Stimulated activated CD8-positive, alpha-beta memory T cell treated with anti-CD3 and anti-CD28 coated beads, Interleukin-12 subunit alpha, Interleukin-12 subunit beta, amount 100 ng/mL, for 1 hour (primary cell): ENCODE results near the gene LOXL4.

Experiments
- DNase-seq: peaks from one replicate; pipeline ENCODE4 v3.0.0-alpha.2; 2020; ENCODE audit warnings: low read depth

LOXL4 gene

GRCh38 chr10:98264378-98265065, 3.5 kb downstream of the LOXL4 start:
- DNase-seq, result no peak

- no peak for DNase-seq
Observed at GRCh38 chr10:98263088-98263487, 4.9 kb downstream of the LOXL4 start.

- DNase-seq, result no peak
Observed at GRCh38 chr10:98262571-98262970, 5.4 kb downstream of the LOXL4 start.

GRCh38 chr10:98261436-98262277, 6.3 kb downstream of the LOXL4 start:
- DNase-seq, result no peak

DNA sequence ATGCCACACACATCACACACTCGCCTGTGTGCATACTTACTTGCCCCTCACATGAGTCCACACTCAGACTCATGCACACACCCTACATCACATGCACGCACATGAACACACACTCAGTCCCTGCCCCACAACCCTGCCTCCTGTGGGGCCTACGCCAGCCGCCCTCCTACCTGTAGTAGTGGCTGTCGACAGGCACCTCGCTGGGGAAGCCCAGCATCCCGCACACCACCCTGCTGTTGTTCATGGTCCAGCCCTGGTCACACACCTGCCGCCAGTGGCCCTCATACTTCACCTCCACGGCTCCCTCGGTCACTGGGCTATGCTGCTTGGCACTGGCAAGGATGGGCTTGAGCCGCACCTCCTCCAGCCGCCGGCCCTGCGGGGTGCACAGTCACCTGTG, 7.2 kb downstream of the LOXL4 start:
- DNase-seq, result no peak

GRCh38 chr10:98260350-98260749, 7.6 kb downstream of the LOXL4 start:
- DNase-seq, result no peak

DNA sequence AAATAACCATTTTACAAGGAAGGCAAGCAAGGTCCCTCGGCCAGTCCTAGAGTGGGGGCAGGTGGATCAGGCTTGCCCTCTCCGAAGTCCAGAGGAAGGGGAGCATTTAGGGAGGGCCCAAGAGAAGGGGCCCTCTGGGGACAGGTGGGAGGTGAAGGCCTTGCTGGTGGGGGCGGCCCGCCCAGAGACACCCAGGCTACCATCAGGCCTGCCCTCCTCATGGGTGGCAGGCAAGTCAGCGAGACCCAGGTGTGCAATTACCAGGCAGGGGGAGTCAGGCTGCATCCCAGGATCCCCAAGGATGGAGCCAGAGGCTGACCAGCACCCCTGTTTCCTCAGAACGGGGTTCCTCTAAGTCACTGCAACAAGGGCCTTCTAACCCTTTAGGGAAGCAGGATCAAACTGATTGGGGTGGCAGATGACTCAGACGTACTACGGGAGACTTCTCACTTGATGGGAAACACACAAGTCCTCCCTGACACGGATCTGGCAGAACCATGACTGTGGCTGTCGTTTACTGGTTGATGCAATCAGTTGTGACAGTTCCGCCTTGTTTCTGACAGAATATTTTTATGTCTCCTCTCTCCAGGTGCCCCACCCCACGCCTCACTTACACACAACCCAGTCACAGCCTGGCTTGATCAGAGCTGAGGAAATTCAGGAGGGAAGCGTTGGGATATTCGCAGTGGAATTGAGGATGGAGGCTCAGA, 8.2 kb downstream of the LOXL4 start:
- DNase-seq, result no peak

DNA sequence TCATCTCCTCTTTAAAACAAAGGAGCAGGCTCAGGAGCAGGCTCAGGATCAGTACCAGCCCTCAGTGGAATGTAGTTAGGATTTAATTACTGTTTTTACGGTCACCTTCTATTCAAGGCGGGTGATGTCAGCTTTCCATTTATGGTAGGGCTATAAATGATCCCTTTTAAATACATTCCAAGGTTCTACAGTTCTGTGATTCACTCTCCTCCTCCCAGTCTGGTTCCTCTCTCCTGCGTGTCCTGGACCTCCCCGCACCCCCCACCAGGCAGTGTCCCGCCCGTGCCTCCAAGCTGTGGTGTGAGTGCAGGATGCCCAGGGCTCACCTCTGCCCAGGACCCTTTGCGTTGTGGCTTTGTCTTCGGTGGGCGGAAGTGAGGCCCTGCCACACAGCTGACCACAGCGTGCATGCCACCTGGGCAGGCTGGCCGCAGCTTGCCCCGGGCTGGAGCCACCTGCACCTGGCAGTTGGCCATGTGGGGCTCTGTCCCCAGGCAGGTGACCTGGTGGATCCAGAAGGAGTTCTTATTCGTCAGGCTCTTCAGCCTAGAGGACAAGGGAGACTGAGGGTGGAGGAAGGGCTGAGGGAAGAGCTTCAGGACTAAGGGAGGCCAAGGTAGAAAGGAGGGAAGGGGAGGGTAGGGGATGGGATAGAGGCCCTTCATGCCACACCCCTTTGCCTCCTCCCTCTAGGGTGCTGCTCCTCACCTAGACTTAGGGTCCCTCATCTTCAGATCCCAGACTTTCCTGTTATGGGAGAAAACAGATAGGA, 9.1 kb downstream of the LOXL4 start:
- no peak for DNase-seq

DNA sequence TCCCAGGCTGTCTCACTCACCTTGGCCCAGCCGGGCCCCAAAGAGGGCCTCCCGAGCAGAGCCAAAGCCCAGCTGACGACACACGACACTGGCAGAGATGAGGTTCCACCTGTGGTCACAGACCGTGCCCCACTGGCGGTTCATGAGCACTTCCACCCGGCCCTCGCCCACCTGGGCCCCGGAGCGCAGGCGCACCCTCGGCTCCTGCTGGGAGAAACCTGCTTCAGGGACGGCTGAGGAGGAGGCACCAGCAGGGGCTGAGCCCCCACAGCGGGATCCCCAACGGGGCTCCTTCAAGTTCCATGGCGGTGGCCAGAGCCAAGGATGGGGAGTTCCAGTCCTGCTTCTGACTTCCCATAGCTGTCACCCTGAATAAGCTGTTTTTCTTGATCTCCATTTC, 10.0 kb downstream of the LOXL4 start:
- no peak for DNase-seq

DNA sequence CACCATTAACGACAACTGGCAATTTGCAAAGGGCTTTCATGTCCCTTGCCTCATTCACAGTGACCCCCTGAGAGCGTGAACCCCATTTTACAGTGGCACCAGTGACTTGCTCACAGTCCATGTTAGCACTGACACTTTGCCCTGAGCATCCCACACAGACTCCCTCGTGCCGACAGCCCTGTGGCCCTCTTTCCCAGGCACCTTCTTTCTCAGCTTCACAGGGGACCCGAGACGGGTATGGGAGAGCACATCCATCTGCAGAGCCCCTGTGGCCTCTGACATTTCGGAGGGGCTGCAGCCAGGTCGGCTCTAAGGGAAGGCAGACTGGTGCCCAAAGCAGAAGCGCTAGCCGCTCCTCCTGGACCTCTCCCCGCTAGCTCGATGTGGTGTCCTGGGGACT, 10.8 kb downstream of the LOXL4 start:
- no peak for DNase-seq

- no peak for DNase-seq
Observed at GRCh38 chr10:98256692-98257091, 11.3 kb downstream of the LOXL4 start.

DNA sequence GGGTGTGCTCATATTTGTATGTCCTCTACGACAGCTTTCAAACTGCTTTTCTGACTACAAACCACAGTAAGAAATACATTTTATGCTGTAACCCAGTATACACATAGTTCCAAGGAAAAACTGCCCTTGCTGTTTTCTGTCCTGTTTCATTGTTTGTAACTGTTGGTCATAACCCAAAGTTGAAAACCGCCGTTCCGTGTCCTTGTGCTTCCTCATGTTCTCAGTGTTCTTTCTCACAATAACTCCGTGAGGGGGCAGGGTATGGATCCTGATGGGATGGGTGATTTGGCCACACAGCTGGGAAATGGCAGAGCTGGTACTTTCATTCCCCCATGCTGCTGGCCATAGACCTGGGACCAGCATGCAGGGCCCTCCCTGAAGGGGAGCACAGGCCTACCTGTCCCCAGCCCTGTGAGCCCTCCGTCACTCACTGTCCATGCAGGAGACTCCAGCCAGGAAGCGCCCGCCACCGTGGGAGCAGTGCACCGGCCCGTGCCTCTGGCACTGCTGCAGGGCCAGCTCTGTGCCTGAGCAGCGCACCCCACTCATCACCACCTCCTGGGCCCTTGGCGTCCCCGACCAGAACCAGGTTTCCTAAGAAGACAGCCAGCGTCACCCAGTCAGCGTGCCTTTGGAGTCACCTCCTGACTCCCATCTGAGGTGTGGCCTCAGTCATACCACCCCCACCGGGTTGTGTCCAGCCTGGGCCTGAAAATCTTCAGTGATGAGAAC, 12.7 kb downstream of the LOXL4 start:
- no peak for DNase-seq

GRCh38 chr10:98254234-98254974, 13.6 kb downstream of the LOXL4 start:
- no peak for DNase-seq

- no peak for DNase-seq
Observed at GRCh38 chr10:98253499-98253898, 14.5 kb downstream of the LOXL4 start.

DNA sequence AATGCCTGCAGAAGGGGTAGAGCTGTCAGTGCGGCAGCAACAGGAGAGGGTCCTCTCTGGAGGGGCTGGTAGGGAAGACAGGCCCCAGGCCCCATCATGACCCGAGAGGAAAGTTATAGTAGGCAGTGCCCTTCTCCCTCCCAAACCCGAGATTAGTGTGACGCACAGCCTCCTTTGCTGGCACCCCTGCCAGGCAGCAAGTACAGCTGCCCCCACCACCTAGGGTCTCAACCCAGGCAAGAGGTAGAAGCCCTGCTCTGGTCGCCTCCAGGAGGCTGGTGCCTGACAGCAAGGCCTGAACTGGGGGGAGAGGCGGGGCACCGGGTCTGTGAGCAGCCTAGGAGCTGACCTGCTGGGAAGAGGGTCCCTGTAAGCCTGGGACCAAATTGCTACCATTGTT, 15.5 kb downstream of the LOXL4 start:
- no peak for DNase-seq

- no peak for DNase-seq
Observed at GRCh38 chr10:98251399-98251798, 16.6 kb downstream of the LOXL4 start.

DNA sequence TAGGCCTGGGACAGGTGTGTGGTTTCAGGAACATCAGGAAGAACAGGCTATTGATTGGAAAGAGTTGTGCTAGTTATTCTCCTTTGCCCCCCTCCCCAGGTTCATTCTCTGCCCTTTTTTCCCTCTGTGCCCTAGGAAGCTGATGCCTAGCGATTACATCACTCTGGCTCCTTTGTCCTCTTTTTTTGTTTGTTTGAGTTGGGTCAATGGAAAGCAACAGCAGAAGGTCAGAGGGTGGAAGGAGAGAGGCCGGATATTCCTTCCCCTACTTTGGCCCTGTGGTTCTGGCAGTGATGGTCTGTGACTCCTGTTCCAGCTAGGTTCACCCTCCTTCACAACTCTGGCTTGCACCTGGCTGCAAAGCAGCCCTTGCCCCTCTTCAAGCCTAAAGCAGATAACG, 18.9 kb downstream of the LOXL4 start:
- no peak for DNase-seq

DNA sequence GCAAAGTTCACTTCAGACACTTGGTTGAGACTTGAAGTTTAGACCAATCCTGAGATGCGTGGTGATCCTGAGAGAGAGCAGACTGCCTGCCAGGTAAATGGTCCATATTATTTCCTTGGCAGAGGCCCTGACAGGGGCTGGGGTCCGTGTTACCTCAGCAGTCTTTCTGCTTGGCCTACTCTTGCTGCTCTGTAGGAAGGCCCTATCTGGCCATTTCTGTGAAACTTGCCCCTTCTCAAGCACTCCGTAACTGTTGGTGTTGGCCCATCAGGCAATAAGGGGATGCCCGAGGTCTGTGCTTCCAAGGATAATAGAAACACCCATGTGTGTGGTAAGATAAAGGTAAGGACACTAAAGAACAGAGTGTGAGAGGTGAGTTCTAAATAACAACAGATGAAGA, 20.0 kb downstream of the LOXL4 start:
- DNase-seq, result no peak

DNA sequence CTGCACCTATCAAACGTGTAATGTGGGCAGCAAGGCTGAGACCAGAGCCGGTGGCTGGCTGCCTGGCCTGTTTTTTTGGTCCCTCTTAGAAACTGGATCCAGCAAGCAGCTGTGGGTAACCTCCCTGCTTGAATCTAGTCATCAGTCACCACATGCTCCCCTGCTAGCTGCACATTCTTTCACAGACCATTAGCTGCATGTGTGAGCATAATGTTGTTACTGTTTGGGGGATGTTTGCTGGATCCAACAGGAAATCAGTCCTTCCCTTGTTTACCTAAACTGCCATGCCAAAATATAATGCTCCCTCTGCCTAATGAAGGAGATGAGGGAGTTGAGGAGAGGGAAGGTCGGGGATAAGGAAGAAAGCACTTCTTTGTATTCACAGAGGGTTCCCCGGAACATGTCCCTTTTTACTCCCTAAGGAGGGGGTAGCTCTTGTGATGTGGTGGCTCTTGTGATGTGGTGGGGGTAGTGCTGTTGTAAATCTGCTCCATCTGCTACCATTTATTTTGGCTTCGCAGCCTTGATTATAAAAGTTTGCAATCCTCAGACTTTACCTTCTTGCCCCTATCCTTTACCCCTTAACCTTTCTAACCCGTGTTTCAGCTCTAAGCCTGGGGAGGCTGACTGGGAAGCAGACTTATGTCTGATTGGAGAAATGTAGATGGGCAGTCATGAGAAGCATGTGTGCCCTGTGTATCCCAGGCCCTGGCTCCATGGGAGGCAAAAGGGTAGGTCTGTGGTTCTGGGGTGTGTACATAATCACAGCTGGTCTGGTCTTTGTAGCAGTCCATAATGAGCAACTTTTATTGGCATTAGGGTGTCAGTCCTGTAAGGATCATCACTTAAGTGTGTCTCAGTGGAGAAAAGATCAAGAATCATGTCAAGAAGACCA, 20.8 kb downstream of the LOXL4 start:
- DNase-seq, result no peak

DNA sequence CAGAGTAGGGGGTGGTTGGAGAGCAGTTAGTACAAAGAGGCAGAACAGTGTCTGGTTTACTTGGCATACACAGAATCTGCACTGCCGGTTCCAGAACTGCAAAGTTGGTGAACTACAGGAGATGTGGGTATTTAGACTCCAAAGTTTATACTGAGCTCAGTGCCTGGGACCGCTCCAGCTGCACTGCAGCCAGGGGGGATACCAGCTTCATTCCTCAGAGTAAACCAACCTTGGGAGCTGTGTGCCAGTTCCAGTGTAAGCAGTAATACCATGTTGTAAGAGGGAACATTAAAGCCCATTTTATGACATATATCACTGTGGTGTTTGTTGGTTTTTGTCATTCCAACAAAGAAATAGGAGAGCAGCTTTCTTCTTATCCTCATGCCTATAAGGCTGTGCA, 23.4 kb downstream of the LOXL4 start:
- DNase-seq, result no peak
